CD4-positive, alpha-beta memory T cell (primary cell): Measurements from ENCODE around the gene ZNF687. TPM values are rescaled to one million over a fixed set of nuclear protein-coding genes. Genes with fewer than 3 reads are reported as not detected.

ENCODE experiments used
- CTCF ChIA-PET: fragments of 350-600 bp; sonication (Branson Sonifier 250); formaldehyde crosslinking; loops from one replicate; lab custom pipeline; 2021; ENCODE audit warnings: inconsistent platforms; ENCODE audit not compliant: partially characterized antibody; lab: Charles Lee
- POLR2A ChIA-PET: fragments of 350-600 bp; sonication (Branson Sonifier 250); formaldehyde crosslinking; loops from one replicate; lab custom pipeline; 2021; ENCODE audit not compliant: partially characterized antibody; lab: Charles Lee
- DNase-seq, 5 donors: peaks; one replicate each; pipeline versions ENCODE4 v3.0.0 to v3.0.0-alpha.2; 2020 to 2022; ENCODE audit warnings: mixed read lengths in 1 of 5
- H3K27ac ChIP-seq: one replicate; pipeline ENCODE4 v1.7.0; 2013; ENCODE audit warnings: low read depth, low read length
- H3K27me3 ChIP-seq: 2 replicates; pipeline ENCODE4 v1.7.0; 2013; ENCODE audit warnings: mild to moderate bottlenecking, low read length, moderate library complexity; ENCODE audit not compliant: insufficient read depth
- H3K36me3 ChIP-seq: 2 replicates; pipeline ENCODE4 v1.7.0; 2013; ENCODE audit warnings: mild to moderate bottlenecking, low read length, moderate library complexity; ENCODE audit not compliant: insufficient read depth
- H3K4me1 ChIP-seq: 2 replicates; pipeline ENCODE4 v1.7.0; 2013; ENCODE audit warnings: mild to moderate bottlenecking, low read length, moderate library complexity; ENCODE audit not compliant: insufficient read depth
- H3K4me3 ChIP-seq, 2 donors: one replicate each; pipeline ENCODE4 v1.7.0; 2013; ENCODE audit warnings: low read length in 2 of 2, mild to moderate bottlenecking in 1 of 2
- H3K9me3 ChIP-seq, 2 donors: one replicate each; pipeline ENCODE4 v1.7.0; 2013; ENCODE audit warnings: low read length in 2 of 2, control low read depth in 1 of 2; ENCODE audit not compliant: control insufficient read depth in 1 of 2
- H3K27ac Mint-ChIP-seq, 7 donors: one replicate each; pipeline ENCODE4 v1.8.0; 2020 to 2021; ENCODE audit warnings: mixed read lengths in 7 of 7, mild to moderate bottlenecking in 6 of 7, inconsistent platforms in 3 of 7, moderate library complexity in 3 of 7
- H3K27me3 Mint-ChIP-seq, 2 donors: one replicate each; pipeline ENCODE4 v1.8.0; 2020 to 2021; ENCODE audit warnings: mixed read lengths in 2 of 2
- H3K36me3 Mint-ChIP-seq, 2 donors: one replicate each; pipeline ENCODE4 v1.8.0; 2020 to 2021; ENCODE audit warnings: mixed read lengths in 2 of 2, inconsistent platforms in 1 of 2, mild to moderate bottlenecking in 1 of 2
- H3K4me1 Mint-ChIP-seq, 4 donors: one replicate each; pipeline ENCODE4 v1.8.0; 2020 to 2021; ENCODE audit warnings: mixed read lengths in 4 of 4, mild to moderate bottlenecking in 1 of 4
- H3K4me3 Mint-ChIP-seq, 8 donors: one replicate each; pipeline ENCODE4 v1.8.0; 2020 to 2021; ENCODE audit warnings: mixed read lengths in 8 of 8, mild to moderate bottlenecking in 7 of 8, moderate library complexity in 6 of 8, inconsistent platforms in 3 of 8
- H3K9me3 Mint-ChIP-seq, 8 donors: one replicate each; pipeline ENCODE4 v1.8.0; 2020 to 2021; ENCODE audit warnings: mixed read lengths in 8 of 8, mild to moderate bottlenecking in 5 of 8, inconsistent platforms in 3 of 8, moderate library complexity in 1 of 8
- intact Hi-C: fragments of 100-400 bp; cut with micrococcal nuclease; formaldehyde crosslinking; loops from one replicate; pipeline ENCODE4 v1.15.1; 2023
- polyA plus RNA-seq, 2 donors: library from polyadenylated mRNA; unstranded; fragments of 300-500 nt; fragmentation: Illumina TruSeq; gene quantifications; one replicate each; pipeline ENCODE4 v1.2.3, GENCODE V29; 2021
- total RNA-seq, 2 experiments: library from RNA; stranded (reverse); gene quantifications; one replicate each; pipeline ENCODE4 v1.2.3, GENCODE V29; 2021

ZNF687 gene
- total and polyA plus RNA-seq, 4 experiments from 2014 or later: 0.36 to 39.3 (median 20.2) TPM

DNA sequence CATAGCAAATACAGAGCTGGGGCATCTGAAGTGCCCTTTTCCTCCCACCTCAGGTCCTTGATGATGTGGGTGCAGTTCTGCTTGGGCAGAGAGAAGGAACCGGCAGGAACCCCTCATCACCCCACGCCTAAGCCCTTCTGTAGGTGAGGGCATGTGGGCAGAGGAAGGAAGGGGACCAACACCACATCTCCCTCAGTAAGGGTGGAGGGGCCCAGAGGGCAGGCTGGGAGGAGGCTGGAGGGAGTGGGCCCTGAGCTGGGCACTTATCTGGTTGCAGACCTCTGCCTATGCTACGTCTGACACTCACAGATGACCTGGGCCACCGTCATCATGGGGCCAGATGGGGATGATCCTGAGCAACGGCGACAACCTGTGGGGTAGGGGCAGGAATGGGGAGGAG is 11.0 kb downstream of the ZNF687 start:
- Mint-ChIP-seq H3K27me3 (no peaks in the 10 kb centered on the region), H3K4me3 (no peak overlapping the region), H3K27ac (peak overlapping the region in 5 of 7 donors; percentile 15 to 66 (median 41)), H3K4me1 (peaks cover 2 to 9% (median 8%) of the 10 kb centered on the region in 4 donors), H3K36me3 (peaks cover 38 to 79% of the 10 kb centered on the region in 2 donors), H3K9me3 (peaks cover 0 to 2% (median 0%) of the 10 kb centered on the region in 8 donors)
- no peak for DNase-seq
- Histone ChIP-seq H3K27me3 (no peaks in the 10 kb centered on the region), H3K9me3 (no peaks in the 10 kb centered on the region), H3K4me1 (no peaks in the 10 kb centered on the region), H3K4me3 (no peak overlapping the region), H3K27ac (no peak overlapping the region), H3K36me3 (peaks cover 81% of the 10 kb centered on the region)
- intact Hi-C loops: no loop called here
- CTCF ChIA-PET: interaction anchor here (0.6 to 16.1 kb wide), 3 partner anchors 11 to 48 kb away, joined by 3 to 247 read pairs (median 3); no protein-coding TSS in a partner anchor
- POLR2A ChIA-PET: interaction anchor here (1.1 to 4.5 kb wide), 4 partner anchors 8 to 34 kb away, joined by 3 to 43 read pairs (median 12); partner anchors contain the start of genes PI4KB and ZNF687

DNA sequence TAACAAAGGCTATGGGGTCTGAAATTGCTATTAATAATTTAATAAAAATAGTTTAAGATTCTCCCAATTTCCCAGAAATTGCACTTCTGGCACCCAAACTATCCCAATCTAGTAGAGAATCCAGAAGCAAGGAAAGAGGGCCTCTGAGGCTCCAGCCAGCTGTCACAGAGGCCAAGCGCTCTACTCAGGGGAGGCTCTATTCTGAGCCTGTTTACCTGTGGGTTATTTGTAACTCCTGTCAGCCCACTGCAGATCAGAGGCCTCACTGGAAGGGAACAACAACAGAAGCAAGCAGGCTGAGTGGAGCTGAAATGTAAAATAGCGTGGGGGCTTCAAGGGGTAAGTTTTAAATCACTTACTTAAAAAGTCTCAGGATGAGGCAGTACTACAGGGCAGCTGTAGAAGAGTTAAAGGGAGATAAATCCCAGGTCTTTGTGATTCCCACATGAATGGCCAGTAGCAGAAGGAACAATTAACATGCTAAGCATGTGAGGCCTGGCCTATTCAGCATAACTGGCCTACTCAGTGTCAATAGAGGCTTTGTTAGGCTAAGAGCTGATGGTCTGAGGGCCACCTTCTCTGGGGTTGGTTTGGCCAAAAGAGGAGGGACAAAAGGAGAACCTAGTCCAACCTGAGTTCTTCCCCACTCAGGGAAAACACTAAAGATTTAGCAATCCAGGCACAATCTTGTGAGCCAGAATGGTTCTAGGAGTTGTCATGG is 12.8 kb downstream of the ZNF687 start:
- Histone ChIP-seq H3K27ac (no peak overlapping the region), H3K27me3 (no peaks in the 10 kb centered on the region), H3K4me3 (no peak overlapping the region), H3K4me1 (no peaks in the 10 kb centered on the region), H3K9me3 (no peaks in the 10 kb centered on the region), H3K36me3 (peaks cover 80% of the 10 kb centered on the region)
- Mint-ChIP-seq H3K36me3 (peaks cover 49 to 78% of the 10 kb centered on the region in 2 donors), H3K27me3 (no peaks in the 10 kb centered on the region), H3K4me1 (peaks cover 0 to 2% (median under 1%) of the 10 kb centered on the region in 4 donors), H3K4me3 (no peak overlapping the region), H3K27ac (peak overlapping the region in 4 of 7 donors; percentile 24 to 70 (median 52)), H3K9me3 (peaks cover 0 to 2% (median 0%) of the 10 kb centered on the region in 8 donors)
- intact Hi-C loops: no loop called here
- no peak for DNase-seq
- POLR2A ChIA-PET: interaction anchor here (1.1 to 4.5 kb wide), 4 partner anchors 12 to 52 kb away, joined by 3 to 43 read pairs (median 12); partner anchors contain the start of genes PI4KB, RFX5 and ZNF687
- CTCF ChIA-PET: interaction anchor here (0.8 to 16.1 kb wide), 4 partner anchors 11 to 46 kb away, joined by 3 to 247 read pairs (median 4); partner anchors contain the start of gene PI4KB

GRCh38 chr1:151309811-151310323 is 27.8 kb downstream of the ZNF687 start:
- Histone ChIP-seq H3K9me3 (no peaks in the 10 kb centered on the region), H3K36me3 (peaks cover 83% of the 10 kb centered on the region), H3K4me1 (peaks cover 37% of the 10 kb centered on the region), H3K4me3 (no peak overlapping the region), H3K27me3 (no peaks in the 10 kb centered on the region), H3K27ac (no peak overlapping the region)
- CTCF ChIA-PET: interaction anchor here (3.0 to 5.8 kb wide), 2 partner anchors 9 to 31 kb away, joined by 34 to 46 read pairs; no protein-coding TSS in a partner anchor
- DNase-seq: no peak
- H3K27me3 Mint-ChIP-seq: no peaks in the 10 kb centered on the region
- no peaks in the 10 kb centered on the region for H3K9me3 Mint-ChIP-seq
- peaks cover 39 to 89% of the 10 kb centered on the region in 2 donors for H3K36me3 Mint-ChIP-seq
- POLR2A ChIA-PET: interaction anchor here (0.8 to 2.8 kb wide), 5 partner anchors 16 to 31 kb away, joined by 3 to 14 read pairs (median 3); partner anchors contain the start of gene PI4KB
- peaks cover 20 to 44% (median 33%) of the 10 kb centered on the region in 4 donors for H3K4me1 Mint-ChIP-seq
- no peak overlapping the region for H3K4me3 Mint-ChIP-seq
- peak overlapping the region in 4 of 7 donors; percentile 15 to 81 (median 40) for H3K27ac Mint-ChIP-seq
- intact Hi-C loops: no loop called here

GRCh38 chr1:151311011-151311410 is 28.9 kb downstream of the ZNF687 start:
- intact Hi-C loops: no loop called here
- ChIA-PET POLR2A (interaction anchor here (1.3 to 2.8 kb wide), 5 partner anchors 11 to 29 kb away, joined by 3 to 14 read pairs (median 8); partner anchors contain the start of genes PI4KB and ZNF687), CTCF (interaction anchor here (0.6 to 5.8 kb wide), 6 partner anchors 10 to 59 kb away, joined by 3 to 46 read pairs (median 4); partner anchors contain the start of gene PI4KB)
- H3K4me1 ChIP-seq: peaks cover 37% of the 10 kb centered on the region
- H3K9me3 ChIP-seq: no peaks in the 10 kb centered on the region
- H3K36me3 ChIP-seq: peaks cover 83% of the 10 kb centered on the region
- H3K27ac ChIP-seq: no peak overlapping the region
- Mint-ChIP-seq H3K27ac (peak overlapping the region; percentile 20 to 84 (median 77)), H3K4me3 (peak overlapping the region in 1 of 8 donors; percentile 29), H3K27me3 (no peaks in the 10 kb centered on the region), H3K4me1 (peaks cover 25 to 48% (median 34%) of the 10 kb centered on the region in 4 donors), H3K36me3 (peaks cover 37 to 89% of the 10 kb centered on the region in 2 donors), H3K9me3 (no peaks in the 10 kb centered on the region)
- no peak overlapping the region for H3K4me3 ChIP-seq
- no peak for DNase-seq
- no peaks in the 10 kb centered on the region for H3K27me3 ChIP-seq

- peaks cover 25 to 53% (median 35%) of the 10 kb centered on the region in 4 donors for H3K4me1 Mint-ChIP-seq
- Histone ChIP-seq H3K36me3 (peaks cover 82% of the 10 kb centered on the region), H3K27ac (no peak overlapping the region), H3K27me3 (no peaks in the 10 kb centered on the region), H3K4me1 (peaks cover 37% of the 10 kb centered on the region), H3K4me3 (no peak overlapping the region), H3K9me3 (no peaks in the 10 kb centered on the region)
- no peaks in the 10 kb centered on the region for H3K9me3 Mint-ChIP-seq
- H3K27ac Mint-ChIP-seq: peak overlapping the region; percentile 29 to 84 (median 78)
- H3K27me3 Mint-ChIP-seq: no peaks in the 10 kb centered on the region
- ChIA-PET CTCF (interaction anchor here (0.6 to 5.8 kb wide), 6 partner anchors 11 to 60 kb away, joined by 3 to 46 read pairs (median 4); partner anchors contain the start of gene PI4KB), POLR2A (interaction anchor here (1.3 to 2.8 kb wide), 6 partner anchors 10 to 30 kb away, joined by 3 to 14 read pairs (median 6); partner anchors contain the start of genes PI4KB and ZNF687)
- intact Hi-C loops: no loop called here
- DNase-seq: peak in 3 of 5 donors; percentile 17 to 90 (median 22)
- peaks cover 32 to 89% of the 10 kb centered on the region in 2 donors for H3K36me3 Mint-ChIP-seq
- peak overlapping the region in 5 of 8 donors; percentile 5 to 37 (median 14) for H3K4me3 Mint-ChIP-seq
Measured at GRCh38 chr1:151311589-151312331, 29.7 kb downstream of the ZNF687 start.

- Mint-ChIP-seq H3K4me1 (peaks cover 25 to 53% (median 35%) of the 10 kb centered on the region in 4 donors), H3K9me3 (no peaks in the 10 kb centered on the region), H3K4me3 (peak overlapping the region in 1 of 8 donors; percentile 37), H3K27ac (peak overlapping the region; percentile 44 to 82 (median 78)), H3K27me3 (no peaks in the 10 kb centered on the region), H3K36me3 (peaks cover 28 to 86% of the 10 kb centered on the region in 2 donors)
- Histone ChIP-seq H3K4me3 (no peak overlapping the region), H3K27ac (no peak overlapping the region), H3K27me3 (no peaks in the 10 kb centered on the region), H3K36me3 (peaks cover 77% of the 10 kb centered on the region), H3K9me3 (no peaks in the 10 kb centered on the region), H3K4me1 (peaks cover 37% of the 10 kb centered on the region)
- POLR2A ChIA-PET: interaction anchor here (1.3 to 2.8 kb wide), 5 partner anchors 9 to 31 kb away, joined by 3 to 14 read pairs (median 8); partner anchors contain the start of genes PI4KB and ZNF687
- CTCF ChIA-PET: interaction anchor here (1.1 to 5.8 kb wide), 4 partner anchors 11 to 61 kb away, joined by 3 to 46 read pairs (median 21); no protein-coding TSS in a partner anchor
- intact Hi-C loops: no loop called here
- no peak for DNase-seq
Measured at GRCh38 chr1:151312411-151312810, 30.3 kb downstream of the ZNF687 start.
